NCI-H1417 (cell line): ENCODE data around the gene DSC2.

ENCODE experiments used
- DNase-seq, 3 experiments: peaks; one replicate each; lab custom pipeline; 2025; lab: John Stamatoyannopoulos, UW

Gene DSC2

GRCh38 chr18:31098878-31099277 is 3.3 kb downstream of the DSC2 start:
- DNase-seq: peak in 1 of 3 experiments; percentile 23

GRCh38 chr18:31097666-31098065 is 4.6 kb downstream of the DSC2 start:
- DNase-seq: no peak

GRCh38 chr18:31093880-31094279 is 8.3 kb downstream of the DSC2 start:
- DNase-seq: no peak

GRCh38 chr18:31093294-31093693 is 8.9 kb downstream of the DSC2 start:
- DNase-seq: no peak

- no peak for DNase-seq
Measured at GRCh38 chr18:31091350-31091749, 10.9 kb downstream of the DSC2 start.

GRCh38 chr18:31088532-31088931 is 13.7 kb downstream of the DSC2 start:
- no peak for DNase-seq

- no peak for DNase-seq
Measured at GRCh38 chr18:31079973-31080372, 22.2 kb downstream of the DSC2 start.

- no peak for DNase-seq
Measured at GRCh38 chr18:31077878-31078277, 24.3 kb downstream of the DSC2 start.

- no peak for DNase-seq
Measured at GRCh38 chr18:31072175-31072574, 30.0 kb downstream of the DSC2 start.

- DNase-seq: no peak
Measured at GRCh38 chr18:31070206-31070605, 32.0 kb downstream of the DSC2 start.

GRCh38 chr18:31066266-31066665 is 36.0 kb downstream of the DSC2 start:
- no peak for DNase-seq

- peak in 2 of 3 experiments; percentile 8 to 16 for DNase-seq
Measured at GRCh38 chr18:31065036-31065773, 37.0 kb downstream of the DSC2 start.

- DNase-seq: no peak
Measured at GRCh38 chr18:31064130-31064529, 38.1 kb downstream of the DSC2 start.

GRCh38 chr18:31061945-31062344 is 40.3 kb downstream of the DSC2 start:
- DNase-seq: no peak

- DNase-seq: no peak
Measured at GRCh38 chr18:31058897-31059296, 43.3 kb downstream of the DSC2 start.

GRCh38 chr18:31057917-31058316 is 44.3 kb downstream of the DSC2 start:
- no peak for DNase-seq

GRCh38 chr18:31057051-31057450 is 45.2 kb downstream of the DSC2 start:
- no peak for DNase-seq

GRCh38 chr18:31056296-31056695 is 45.9 kb downstream of the DSC2 start:
- no peak for DNase-seq

- DNase-seq: no peak
Measured at GRCh38 chr18:31050635-31051034, 51.6 kb downstream of the DSC2 start.

GRCh38 chr18:31049189-31049588 is 53.0 kb downstream of the DSC2 start:
- peak; percentile 47 to 89 (median 84) for DNase-seq

GRCh38 chr18:31048216-31048615 is 54.0 kb downstream of the DSC2 start:
- no peak for DNase-seq

- no peak for DNase-seq
Measured at GRCh38 chr18:31046916-31047315, 55.3 kb downstream of the DSC2 start.

GRCh38 chr18:31045599-31045998 is 56.6 kb downstream of the DSC2 start:
- no peak for DNase-seq

GRCh38 chr18:31044926-31045325 is 57.3 kb downstream of the DSC2 start:
- no peak for DNase-seq
